Renal pelvis (tissue), 4 donors: ENCODE results near the gene CDYL2. TPM values are rescaled to one million over a fixed set of nuclear protein-coding genes. Genes with fewer than 3 reads are reported as not detected.
A peak's percentile ranks its signal among the peaks of the same experiment; 100 is the strongest.

Experiments
- DNase-seq: peaks from one replicate; pipeline ENCODE4 v3.0.0-alpha.2; 2013
- polyA plus RNA-seq, 3 donors: library from polyadenylated mRNA; unstranded; fragments of 120-200 nt; gene quantifications; one replicate each; pipeline ENCODE4 v1.2.1, GENCODE V29; 2013; ENCODE audit not compliant: insufficient read length in 3 of 3

Gene CDYL2
- polyA plus RNA-seq, 3 donors = 6.6 to 7.8 (median 7.3) TPM

DNA sequence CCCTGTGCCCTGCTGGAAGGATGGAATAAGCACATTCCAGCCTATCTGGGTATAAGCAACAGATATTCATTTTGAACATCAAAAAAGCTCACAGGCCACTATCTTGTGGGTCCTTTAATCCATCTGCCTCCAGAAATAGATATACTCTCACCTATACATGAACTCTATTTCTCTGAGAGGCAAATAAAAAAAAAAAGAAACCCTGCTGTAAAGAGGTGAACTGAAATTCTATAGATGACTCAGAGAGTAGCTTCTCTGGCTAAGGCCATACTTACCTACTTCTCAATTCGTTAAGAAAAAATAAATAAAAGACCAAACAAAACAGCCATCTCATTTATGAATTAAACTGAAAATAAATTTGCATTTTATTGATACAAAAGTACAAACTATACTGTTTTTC is 177.3 kb downstream of the CDYL2 start:
- no peak for DNase-seq

DNA sequence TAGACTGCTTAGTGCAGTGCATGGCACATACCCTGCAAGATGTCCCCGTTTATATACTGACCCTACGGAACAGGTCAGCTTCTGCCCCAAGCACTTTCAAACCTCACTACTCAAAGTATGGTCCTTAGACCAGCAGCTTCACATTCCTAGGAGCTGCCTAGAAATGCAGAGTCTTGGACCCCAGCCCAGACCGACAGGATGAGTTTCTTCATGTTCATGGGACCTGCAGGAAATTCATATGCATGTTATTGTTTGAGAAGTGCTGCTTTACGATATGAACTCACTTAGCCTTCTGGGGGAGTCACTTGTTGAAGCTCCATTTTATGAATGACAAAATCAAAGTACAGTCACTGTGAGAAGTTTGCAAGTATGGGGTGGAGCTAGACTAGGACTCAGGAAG is 181.0 kb downstream of the CDYL2 start:
- no peak for DNase-seq

- DNase-seq = no peak
These were observed 182.4 kb downstream of the CDYL2 start for GRCh38 chr16:80622007-80622406.

DNA sequence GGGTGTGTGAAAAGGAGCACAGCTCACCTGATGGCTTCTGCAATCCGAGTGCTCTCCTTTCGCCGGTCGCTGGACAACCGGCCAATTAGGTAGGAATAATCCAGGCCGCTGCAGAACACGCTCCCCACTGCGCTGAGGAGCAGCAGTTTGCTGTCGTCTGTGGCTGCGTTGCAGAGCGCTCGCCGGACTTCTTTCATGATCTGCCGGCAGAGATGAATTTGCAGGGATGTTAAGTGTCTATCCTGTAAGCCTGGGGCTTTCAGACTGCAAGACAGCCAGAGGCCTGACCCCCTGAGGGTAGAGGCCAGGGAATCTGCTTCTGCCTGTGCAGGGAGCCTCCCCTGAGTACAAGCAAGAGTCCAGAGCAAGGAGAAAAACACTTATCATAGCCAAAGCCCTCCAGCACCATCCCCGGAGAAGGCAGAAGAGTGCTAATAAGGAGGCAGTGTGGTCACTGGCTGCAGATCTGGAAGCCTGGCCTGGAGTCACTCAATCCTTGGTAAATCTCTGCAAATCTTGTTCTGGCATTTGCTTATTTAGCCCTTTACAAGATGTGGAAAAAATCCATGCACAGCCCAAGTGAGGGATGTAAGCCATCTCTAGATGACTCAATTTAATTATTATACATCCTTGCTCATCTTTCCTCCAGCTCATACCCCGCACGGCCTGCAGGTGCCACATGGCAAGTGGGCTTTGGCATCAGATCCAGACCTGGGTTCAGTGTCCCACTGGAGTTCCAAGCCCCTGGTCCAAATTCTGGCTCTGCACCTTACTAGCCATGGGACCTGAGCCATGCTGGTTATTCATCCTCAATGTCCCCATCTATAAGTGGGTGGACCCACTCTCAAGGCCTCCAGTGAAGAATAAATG is 183.4 kb downstream of the CDYL2 start:
- no peak for DNase-seq

DNA sequence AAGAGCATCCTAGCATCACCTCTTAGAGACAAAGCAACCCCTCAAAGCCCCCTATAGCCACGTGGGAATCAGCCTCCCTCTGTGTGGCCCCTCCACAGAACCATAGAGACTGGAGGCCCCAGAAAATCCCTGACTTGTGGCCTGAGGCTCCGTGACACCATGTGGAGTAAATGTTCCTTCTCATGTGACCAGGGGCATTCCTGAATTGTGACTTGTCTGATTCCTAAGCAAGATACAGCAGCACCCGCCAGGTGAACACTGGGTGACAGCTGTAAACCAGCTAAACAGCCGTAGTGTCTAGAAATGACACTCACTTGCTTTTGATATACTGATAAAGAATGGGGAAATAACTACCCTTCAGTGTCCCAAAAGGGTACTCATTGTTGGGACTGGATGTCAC is 184.6 kb downstream of the CDYL2 start:
- DNase-seq = no peak

DNA sequence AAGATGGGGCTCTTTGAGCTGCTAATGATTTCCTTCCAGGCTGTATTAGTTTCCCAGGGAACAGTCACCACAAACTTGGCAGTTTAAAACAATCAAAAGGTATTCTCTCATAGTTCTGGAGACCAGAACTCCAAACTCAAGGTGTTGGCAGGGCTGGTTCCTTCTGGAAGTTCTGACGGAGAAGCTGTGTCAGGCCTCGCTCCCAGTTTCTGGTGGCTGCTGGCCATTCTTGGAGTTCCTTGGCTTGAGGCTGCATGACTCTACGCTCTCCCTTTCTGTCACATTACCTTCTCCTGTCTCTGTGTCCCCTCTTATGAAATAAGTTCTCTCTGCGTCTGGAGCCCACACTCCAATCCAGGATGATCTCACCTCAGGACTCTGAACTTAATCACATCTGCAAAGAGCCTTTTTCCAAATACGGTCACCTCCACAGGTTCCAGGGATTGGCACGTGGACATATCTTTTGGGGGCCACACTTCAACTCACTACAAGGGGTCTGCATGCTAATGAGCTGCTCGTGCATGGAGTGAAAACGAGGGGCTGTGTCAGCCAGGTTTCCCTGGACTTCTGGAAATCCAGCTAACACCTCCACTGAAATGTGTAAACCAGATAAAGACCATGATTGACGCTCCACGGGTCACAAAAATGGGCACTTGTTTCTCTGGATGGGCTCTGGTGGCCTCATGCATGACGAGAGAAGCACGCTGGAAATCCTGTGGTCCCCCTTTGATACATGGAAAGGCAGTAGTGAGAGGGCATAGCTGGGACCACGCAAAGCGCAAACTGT is 185.3 kb downstream of the CDYL2 start:
- no peak for DNase-seq

- DNase-seq = no peak
These were observed 188.0 kb downstream of the CDYL2 start for GRCh38 chr16:80616362-80616761.

GRCh38 chr16:80615735-80616134 is 188.7 kb downstream of the CDYL2 start:
- peak; percentile 24 for DNase-seq

GRCh38 chr16:80614908-80615671 is 189.3 kb downstream of the CDYL2 start:
- peak; percentile 4 for DNase-seq

DNA sequence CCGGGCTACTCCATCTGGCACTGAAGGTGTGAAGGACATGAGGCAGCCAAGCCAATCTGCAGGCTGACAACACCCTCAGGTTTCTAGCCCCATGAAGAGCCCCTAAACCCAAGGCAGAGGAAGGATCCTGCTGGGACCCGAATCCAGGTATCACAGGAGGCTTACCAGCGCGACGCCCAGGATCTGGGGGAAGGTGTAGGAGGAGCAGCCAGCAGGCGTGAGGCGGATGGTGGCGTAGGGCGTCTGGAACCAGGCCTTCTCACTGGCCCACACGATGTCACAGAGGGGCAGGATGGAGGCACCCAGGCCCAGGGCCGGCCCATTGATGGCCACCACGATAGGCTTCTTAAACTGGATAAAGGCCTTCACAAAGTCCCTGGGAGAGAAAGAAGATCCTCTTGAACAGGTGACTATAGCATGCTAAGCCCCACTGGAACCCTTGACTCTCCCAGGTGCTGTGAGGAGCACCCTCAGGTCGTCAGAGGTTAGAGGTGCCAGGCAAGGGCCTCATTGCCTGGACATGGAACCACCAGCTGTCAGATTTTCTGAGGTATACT is 191.9 kb downstream of the CDYL2 start:
- DNase-seq = no peak

- DNase-seq = no peak
These were observed 192.5 kb downstream of the CDYL2 start for GRCh38 chr16:80611930-80612327.

- no peak for DNase-seq
These were observed 193.0 kb downstream of the CDYL2 start for GRCh38 chr16:80611171-80611929.

- no peak for DNase-seq
These were observed 193.8 kb downstream of the CDYL2 start for GRCh38 chr16:80610481-80611156.

DNA sequence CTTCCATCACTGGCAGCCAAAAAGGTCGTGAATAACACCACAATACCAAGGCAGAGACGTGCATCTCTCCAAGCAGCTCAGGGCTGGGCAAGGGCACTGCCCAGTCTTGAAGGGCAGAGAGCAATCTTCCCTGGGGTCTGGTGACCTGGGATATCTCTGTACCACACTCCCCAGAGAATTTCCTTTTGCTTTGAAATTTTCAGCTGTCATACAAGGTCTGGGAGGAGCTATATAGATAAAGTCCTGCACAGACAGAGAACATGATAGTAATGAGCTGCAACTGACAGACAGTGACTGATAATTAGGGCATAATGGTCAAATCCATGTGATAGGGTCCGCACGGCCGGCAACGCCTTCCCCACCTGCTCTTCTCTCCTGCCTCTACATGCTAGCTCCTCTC is 195.5 kb downstream of the CDYL2 start:
- DNase-seq = no peak

DNA sequence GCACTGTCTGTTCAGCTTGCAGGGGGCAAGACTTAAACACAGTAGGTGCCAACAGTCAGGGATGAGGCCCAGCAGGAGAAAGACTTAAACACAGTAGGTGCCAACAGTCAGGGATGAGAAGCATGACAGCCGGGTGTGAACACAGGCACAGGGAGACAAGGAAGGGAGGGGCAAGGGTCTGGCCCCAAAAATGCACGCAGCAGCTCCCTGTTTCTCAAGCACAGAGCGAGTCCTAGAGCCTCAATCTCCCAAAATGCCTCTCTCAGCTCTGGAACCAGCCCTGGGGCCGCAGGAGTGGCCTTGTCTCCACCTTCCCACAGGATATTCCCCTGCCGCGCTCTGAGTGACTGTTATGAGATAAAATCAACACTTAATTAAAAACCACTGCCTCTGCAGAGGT is 197.2 kb downstream of the CDYL2 start:
- DNase-seq = no peak

GRCh38 chr16:80606221-80606766 is 198.1 kb downstream of the CDYL2 start:
- DNase-seq = no peak

- no peak for DNase-seq
These were observed 199.6 kb downstream of the CDYL2 start for GRCh38 chr16:80604600-80605355.

DNA sequence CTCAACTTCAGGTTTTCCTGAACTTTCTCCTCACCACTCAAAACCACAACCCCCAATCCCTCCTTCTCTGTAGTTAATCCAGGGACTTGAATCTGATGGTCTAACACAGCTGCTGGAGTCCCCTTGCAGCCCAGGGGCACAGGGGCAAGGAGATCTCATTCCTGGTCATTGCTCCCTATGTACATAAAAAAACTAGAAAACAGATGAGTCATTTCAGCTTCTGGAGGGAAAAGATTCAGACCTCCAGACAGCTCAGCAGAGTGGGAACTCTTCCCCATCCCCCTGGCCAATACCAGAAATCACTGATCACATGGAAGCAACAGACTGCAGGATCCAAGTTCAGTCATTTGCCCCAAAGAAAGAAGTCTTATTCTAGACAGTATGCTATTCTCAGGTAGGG is 201.5 kb downstream of the CDYL2 start:
- no peak for DNase-seq

GRCh38 chr16:80601182-80601581 is 203.2 kb downstream of the CDYL2 start:
- DNase-seq = no peak

GRCh38 chr16:80599466-80599865 is 204.9 kb downstream of the CDYL2 start:
- no peak for DNase-seq
